ENCODE measurements around the gene CNP.
"Not testable (repeated sequence)": the region's sequence is repeated elsewhere in the genome, so short reads cannot be mapped to it uniquely, and the experiment has no call there.

Gene CNP

DNA sequence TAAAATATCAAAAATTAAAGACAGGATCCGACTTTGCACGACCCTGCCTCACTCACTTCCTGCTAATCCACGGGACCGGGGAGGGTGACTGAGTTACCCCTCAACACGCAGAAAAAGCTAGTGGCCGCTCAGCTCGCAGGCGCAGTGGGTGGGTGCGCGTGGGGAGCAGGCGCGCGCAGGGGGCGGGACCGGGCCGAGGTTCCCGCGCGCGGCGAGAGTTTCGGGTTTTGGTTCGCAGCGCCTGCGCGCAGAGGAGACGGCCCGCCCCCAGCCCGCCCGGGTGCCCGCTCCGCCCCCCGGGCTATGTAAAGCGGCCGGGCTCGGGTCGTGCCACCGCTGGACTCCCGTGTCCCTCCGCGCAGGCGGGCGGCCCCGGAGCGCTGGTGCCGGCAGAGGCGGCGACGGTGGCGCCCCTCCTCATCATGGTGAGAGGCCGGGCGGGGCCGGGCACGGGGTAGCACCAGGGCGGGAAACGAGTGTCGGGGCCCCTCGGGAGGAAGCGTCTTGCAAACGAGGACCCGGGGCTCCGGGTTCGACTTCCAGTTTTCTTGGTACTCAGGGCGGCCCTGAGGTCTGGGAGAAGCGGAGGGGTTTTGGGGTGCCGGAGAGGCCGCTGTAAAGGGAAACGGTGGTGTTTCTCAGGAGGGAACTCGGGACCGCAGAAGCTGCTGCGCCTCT lies at the start of gene CNP:
TSS of gene CNP (plus strand) at position 333 of the 678 bp plus-strand sequence. CDS start at position 423, 90 bp downstream.
- peak; percentile 93 for DNase-seq

DNA sequence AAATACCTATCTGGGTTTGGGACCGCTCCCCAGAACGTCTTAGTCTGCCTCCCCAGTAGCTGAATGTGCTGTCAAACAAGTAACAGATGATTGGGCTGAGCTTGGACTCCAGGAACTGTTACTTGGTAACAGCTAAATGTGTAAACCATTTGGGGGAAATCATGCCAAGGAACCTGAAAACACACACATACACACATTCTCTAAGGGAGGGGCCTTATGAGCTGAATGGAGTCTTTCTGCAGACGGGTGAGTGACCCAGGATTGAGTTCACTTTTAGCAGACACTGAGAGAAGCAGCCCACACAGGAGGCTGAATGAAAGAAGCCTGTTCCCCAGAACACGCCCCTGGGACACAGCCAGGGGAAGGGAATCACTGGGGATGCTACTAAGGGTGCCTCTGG lies 49.4 kb upstream of the CNP start:
- DNase-seq, result no peak

DNA sequence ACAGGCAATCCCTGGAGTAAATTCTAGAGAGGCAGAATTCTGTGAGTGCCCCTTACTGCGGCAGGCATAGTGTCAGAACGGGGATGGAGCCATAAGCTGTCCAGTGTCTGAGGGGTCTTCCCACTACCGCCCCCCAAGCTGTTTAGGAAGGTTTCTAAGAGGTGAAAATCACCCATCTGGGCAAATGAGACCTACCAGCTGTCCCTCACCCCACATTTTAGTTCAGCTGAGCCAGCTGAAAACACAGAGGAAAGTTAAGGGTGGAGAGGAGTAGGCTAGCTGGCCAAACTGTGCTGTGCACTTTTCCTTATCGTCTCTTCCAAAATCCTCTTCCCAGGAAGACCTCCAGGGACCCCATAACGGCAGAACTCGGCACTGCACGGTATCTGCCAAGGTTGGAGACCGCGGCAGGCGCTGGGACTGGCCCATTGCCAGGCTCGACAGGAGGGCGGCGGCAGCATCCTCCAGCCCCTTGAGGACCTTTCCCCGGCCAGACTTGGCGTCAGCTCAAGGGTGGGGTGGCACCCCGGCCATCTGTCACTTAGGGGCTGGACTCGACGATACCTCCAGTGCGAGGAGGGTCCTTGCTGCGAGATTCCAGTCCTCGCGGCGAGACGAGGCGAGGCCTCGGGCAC lies 48.8 kb upstream of the CNP start:
- DNase-seq, result peak; percentile 56

DNA sequence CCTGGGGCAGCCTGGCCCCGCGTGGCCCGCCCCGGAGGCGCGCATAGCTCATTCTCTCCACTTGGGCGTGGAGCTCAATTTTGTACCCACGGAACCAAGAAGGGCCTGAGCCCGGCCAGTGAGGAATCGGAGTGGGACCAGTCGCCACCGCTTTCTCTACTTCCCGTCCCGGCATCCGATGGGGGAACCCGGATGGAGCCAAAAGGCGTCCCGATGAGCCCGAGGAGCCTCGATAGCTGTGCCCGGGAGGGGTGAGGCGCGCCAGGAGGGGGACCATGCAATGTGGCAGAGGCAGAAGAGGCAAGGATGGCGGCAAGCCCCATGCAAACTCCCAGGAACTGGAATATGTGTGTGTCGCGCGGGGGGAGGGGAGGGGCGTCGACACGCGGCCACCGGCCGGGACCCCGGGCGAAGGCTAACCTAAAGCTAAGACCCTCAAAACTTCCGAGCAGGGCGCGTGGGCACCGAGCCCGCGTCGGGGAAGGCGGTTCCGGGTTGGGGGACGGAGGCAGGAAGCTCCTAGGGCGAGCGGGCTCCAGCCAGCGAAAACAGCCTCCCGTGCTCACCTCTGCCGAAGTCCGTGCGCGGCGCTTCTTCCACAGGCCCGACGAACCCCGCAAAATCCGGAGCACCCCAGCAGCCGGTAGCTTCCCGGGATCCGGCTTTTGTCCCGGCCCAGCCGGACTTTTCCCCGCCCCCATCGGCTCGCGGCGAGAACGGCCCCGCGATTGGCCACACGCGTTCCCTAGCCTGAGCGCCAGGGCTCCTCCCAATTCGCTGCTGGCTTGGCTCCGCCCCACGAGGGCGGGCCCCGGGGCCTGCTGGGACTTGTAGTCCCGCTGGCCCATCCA lies 48.1 kb upstream of the CNP start, which contains the start of gene ACLY:
TSS of gene ACLY (minus strand) at position 638 of the 851 bp plus-strand sequence. CDS start 5,078 bp downstream, outside the sequence.
- DNase-seq, result peak; percentile 98

DNA sequence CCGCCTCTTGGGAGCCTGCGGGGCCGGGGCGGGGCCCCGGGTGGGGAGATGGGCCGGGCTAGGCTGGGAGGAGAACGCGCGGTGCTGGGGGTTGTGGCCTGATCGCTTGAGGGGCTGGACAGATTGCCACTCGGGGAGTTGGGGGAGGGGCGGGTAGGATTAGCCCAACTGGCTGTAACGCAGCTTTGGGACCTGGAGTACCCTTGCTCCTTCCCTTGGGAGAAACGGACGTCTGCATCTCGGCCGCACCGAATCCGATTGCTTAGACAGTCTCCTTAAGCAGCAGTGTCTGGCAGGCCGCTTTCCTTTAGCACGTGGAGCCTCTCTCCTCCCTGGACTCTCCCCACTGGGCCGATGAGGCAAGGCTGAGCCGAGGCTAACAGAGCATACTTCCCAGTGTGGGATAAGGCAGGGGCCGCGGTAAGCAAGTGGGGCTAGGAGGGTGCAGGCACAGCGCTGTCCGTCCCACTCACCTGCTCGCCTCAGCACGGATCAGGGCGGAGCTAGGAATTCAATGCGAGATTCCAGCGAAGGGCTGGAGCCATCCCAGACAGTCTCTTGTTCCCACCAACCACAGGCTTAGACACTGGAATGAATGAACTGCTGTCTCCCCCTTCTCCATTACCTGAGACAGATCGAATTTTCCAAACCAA lies 47.3 kb upstream of the CNP start:
- no peak for DNase-seq

DNA sequence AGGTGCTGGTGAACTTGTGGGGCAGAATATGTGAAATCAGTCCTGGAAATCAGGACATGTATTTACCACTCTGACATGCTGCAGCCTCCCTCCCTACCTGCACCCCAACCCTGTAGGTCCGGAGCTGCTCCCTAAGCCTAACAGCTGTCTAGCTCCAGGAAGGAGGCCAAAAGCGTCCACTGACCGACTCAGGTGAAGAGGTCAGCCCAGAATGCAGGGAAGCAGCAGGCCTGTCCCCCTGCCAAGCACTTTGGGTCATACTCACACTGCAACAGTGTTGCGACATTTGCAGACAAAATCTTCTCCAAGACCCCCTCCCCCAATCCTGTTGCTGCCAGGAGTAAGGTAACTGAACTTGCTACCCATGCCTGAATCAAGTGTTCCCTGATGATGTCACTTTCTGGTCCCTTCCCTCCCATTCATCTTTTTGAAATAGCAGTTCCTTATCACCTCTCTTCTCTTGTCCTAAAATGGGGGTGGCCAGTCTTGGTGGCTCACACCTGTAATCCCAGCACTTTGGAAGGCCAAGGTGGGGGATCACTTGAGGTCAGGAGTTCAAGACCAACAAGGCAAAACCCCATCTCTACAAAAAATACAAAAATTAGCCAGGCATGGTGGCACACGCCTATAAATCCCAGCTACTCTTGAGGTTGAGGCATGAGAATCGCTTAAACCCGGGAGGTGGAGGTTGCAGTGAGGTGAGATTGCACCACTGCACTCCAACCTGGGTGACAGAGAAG lies 46.6 kb upstream of the CNP start:
- no peak for DNase-seq

GRCh38 chr17:41920580-41920955 lies 46.0 kb upstream of the CNP start:
- no peak for DNase-seq

DNA sequence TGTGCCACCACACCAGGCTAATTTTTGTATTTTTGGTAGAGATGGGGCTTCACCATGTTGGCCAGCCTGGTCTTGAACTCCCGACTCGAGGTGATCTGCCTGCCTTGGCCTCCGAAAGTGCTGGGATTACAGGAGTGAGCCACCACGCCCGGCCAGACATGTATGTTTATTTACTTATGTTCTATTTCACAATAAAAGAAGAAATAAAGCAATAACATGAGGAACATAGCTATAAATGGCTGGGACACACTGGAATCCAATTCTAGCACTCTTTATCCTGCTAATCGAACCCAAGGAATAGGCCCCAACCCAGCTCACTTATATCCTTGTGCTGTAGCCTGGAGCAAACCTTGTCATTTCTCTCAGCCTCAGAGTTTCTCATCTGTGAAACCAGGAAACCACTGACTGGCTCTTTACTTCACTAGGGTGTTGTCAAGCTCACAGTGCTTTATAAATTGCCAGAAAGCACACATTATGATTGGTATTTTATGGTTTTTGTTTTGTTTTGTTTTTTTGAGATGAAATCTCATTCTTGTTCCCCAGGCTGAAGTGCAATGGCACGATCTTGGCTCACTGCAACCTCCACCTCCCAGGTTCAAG lies 40.5 kb upstream of the CNP start:
- no peak for DNase-seq

DNA sequence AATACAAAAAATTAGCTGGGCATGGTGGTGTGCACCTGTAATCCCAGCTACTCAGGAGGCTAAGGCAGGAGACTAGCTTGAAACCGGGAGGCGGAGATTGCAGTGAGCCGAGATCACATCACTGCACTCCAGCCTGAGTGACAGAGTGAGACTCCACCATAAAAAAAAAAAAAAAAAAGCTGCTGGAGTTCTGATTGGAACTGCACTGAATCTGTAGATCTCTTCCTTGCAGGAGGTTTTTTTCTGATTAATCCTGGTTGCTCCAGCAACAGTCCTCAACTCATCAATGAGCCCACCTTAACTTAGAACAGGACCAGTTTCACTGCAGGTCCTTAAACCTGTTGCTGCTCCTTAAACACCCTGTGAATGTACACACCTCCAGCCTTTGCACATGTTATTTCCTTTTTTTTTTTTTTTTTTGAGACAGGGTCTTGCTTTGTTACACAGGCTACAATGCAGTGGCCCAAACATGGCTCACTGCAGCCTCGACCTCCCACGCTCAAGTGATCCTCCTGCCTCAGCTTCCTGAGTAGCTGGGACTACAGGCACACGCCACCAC lies 37.8 kb upstream of the CNP start:
- peak; percentile 33 for DNase-seq

- peak; percentile 98 for DNase-seq
Observed at GRCh38 chr17:41930009-41930832, 36.4 kb upstream of the CNP start, which contains the start of gene ODAD4. ODAD4 (plus strand) TSS chr17:41930617; CDS start chr17:41930724, 107 bp downstream.

- DNase-seq, result not testable (repeated sequence)
Observed at GRCh38 chr17:41930833-41931156, 35.8 kb upstream of the CNP start.

DNA sequence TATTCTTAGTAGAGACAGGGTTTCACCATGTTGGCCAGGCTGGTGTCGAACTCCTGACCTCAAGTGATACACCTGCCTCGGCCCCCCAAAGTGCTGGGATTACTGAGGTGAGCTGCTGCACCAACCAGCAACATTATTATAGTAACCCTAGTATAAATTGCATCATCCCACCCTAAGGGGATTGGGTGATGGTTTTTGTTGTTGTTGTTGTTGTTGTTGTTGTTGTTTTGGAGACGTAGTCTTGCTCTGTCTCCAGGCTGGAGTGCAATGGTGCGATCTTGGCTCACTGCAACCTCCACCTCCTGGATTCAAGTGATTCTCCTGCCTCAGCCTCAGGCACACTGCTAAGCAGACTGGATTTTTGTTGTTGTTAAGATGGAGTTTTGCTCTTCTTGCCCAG lies 34.9 kb upstream of the CNP start:
- not testable (repeated sequence) for DNase-seq

GRCh38 chr17:41932816-41933389 lies 33.7 kb upstream of the CNP start:
- DNase-seq, result no peak

GRCh38 chr17:41935641-41936040 lies 31.0 kb upstream of the CNP start:
- DNase-seq, result no peak

GRCh38 chr17:41937970-41938954 lies 28.3 kb upstream of the CNP start:
- DNase-seq, result no peak

- DNase-seq, result no peak
Observed at GRCh38 chr17:41939044-41939692, 27.4 kb upstream of the CNP start.

DNA sequence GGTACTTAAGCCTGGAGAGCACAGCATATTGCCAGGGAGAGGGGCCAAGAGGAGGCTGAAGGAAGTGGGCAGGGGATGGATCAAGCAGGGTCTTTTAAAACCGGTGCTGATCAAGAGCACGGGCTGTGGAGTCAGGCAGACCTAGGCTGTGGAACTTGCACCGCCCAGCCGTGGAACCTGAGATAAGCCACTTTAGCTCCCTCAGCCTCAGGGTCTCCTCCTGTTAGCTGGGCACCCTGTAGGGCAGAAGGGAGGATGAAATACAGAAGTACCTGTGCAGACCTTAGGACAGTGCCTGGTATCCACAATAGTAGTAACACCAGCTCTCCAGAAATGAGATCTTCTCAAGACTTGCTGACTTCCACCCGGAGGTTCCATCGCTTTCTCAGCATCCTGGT lies 26.9 kb upstream of the CNP start:
- DNase-seq, result no peak

DNA sequence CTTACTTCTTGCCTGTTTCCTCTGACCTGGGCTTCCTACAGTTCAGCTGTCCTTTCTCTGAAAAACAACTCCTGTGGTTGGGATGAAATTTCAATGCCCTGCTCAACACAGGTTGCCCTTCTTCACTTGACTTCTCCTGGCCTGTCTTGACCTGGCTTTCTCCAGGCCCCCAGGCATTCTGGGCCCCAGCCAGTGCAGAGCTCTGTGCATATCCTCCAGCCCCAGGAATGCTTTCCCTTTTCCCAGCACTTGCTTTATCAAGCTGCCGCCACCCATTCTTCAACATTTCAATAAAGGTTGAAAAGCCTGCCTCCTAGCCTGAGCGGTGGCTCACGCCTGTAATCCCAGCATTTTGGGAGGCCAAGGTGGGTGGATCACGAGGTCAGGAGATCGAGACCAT lies 25.4 kb upstream of the CNP start:
- no peak for DNase-seq
